Osteocyte (in vitro differentiated cells): Measurements from ENCODE around the gene RDH12. TPM values are rescaled to one million over a fixed set of nuclear protein-coding genes. Genes with fewer than 3 reads are reported as not detected.
"Not testable (repeated sequence)": the region's sequence is repeated elsewhere in the genome, so short reads cannot be mapped to it uniquely, and the experiment has no call there.

Experiments used
- DNase-seq: peaks from one replicate; pipeline ENCODE4 v3.0.0; 2021; ENCODE audit warnings: mixed read lengths; ENCODE audit not compliant: unreplicated experiment; ENCODE audit errors: extremely low spot score
- H3K27ac Mint-ChIP-seq: one replicate; pipeline ENCODE4 v1.8.0; 2021; ENCODE audit warnings: mild to moderate bottlenecking, mixed read lengths; ENCODE audit not compliant: unreplicated experiment
- H3K27me3 Mint-ChIP-seq: one replicate; pipeline ENCODE4 v1.8.0; 2021; ENCODE audit warnings: mixed read lengths; ENCODE audit not compliant: unreplicated experiment
- H3K36me3 Mint-ChIP-seq: one replicate; pipeline ENCODE4 v1.8.0; 2021; ENCODE audit warnings: mixed read lengths; ENCODE audit not compliant: unreplicated experiment
- H3K4me1 Mint-ChIP-seq: one replicate; pipeline ENCODE4 v1.8.0; 2021; ENCODE audit warnings: mixed read lengths; ENCODE audit not compliant: unreplicated experiment
- H3K4me3 Mint-ChIP-seq: one replicate; pipeline ENCODE4 v1.8.0; 2021; ENCODE audit warnings: mild to moderate bottlenecking, moderate library complexity, mixed read lengths; ENCODE audit not compliant: unreplicated experiment
- H3K9me3 Mint-ChIP-seq: one replicate; pipeline ENCODE4 v1.8.0; 2021; ENCODE audit warnings: mixed read lengths; ENCODE audit not compliant: unreplicated experiment
- CTCF ChIP-seq: fragments of 200-600 bp; sonication (generic); IDR thresholded peaks from 2 replicates; pipeline ENCODE4 v1.5.0; 2021; ENCODE audit warnings: antibody characterized with exemption, mild to moderate bottlenecking, moderate library complexity
- total RNA-seq: library from RNA; stranded (reverse); gene quantifications from 2 replicates; pipeline ENCODE4 v1.2.1, GENCODE V29; 2021

The RDH12 gene
- total RNA-seq, 1 donor from 2014 or later, result not detected

- Mint-ChIP-seq H3K36me3 (no peaks in the 10 kb centered on the region), H3K9me3 (peaks cover 3% of the 10 kb centered on the region), H3K4me3 (no peak overlapping the region), H3K4me1 (peaks cover 11% of the 10 kb centered on the region), H3K27me3 (peaks cover 30% of the 10 kb centered on the region), H3K27ac (no peak overlapping the region)
- no peak for TF ChIP-seq CTCF
- DNase-seq, result no peak
These were observed 2.3 kb downstream of the RDH12 start for GRCh38 chr14:67703997-67704396.

GRCh38 chr14:67704484-67705089 lies 2.9 kb downstream of the RDH12 start:
- H3K36me3 Mint-ChIP-seq, result no peaks in the 10 kb centered on the region
- H3K27me3 Mint-ChIP-seq, result peaks cover 30% of the 10 kb centered on the region
- H3K27ac Mint-ChIP-seq, result no peak overlapping the region
- peaks cover 3% of the 10 kb centered on the region for H3K9me3 Mint-ChIP-seq
- TF ChIP-seq CTCF, result peak; percentile 79
- H3K4me3 Mint-ChIP-seq, result no peak overlapping the region
- no peak for DNase-seq
- peaks cover 11% of the 10 kb centered on the region for H3K4me1 Mint-ChIP-seq

DNA sequence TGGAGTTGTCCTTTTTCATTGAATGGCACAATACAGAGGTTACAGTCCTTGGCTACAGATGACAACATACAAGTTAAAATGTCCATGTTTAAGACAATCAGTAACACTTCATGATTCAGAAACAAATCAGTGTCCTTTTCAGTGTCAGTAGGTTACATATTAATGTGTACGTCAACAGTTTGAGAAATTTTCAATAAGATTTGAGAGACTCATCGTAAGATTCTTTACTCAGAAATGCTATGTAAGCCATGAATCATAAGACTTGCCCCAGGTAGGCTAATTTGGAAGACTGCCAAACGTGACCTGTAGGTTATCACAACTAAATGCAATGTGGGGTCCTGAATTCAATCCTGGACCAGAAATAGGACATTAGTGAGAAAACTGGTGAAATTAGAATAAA lies 3.5 kb downstream of the RDH12 start:
- Mint-ChIP-seq H3K4me1 (peaks cover 5% of the 10 kb centered on the region), H3K9me3 (peaks cover 7% of the 10 kb centered on the region)

DNA sequence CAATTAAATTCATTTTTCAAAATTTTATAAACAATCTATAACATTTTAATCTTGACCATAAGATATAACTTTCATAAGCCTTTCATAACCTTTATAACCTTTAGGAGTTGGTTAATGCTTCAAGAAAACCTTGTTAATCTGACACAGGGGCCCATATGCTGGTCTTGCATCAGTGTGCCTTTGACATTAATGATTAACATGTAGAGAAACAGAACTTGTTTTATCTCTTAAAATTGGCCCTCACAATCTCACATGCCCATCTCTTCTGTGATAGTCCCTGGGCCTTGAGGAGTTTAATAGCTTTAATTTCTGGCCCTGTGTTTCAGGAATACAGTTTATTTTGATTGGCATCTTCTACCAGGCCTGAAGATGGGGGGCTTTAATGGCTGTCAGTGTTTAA lies 7.7 kb downstream of the RDH12 start:
- H3K9me3 Mint-ChIP-seq, H3K4me3 Mint-ChIP-seq, H3K36me3 Mint-ChIP-seq, DNase-seq, H3K4me1 Mint-ChIP-seq, H3K27ac Mint-ChIP-seq: not testable (repeated sequence)
- H3K27me3 Mint-ChIP-seq, result peaks cover 30% of the 10 kb centered on the region

More for the DNA sequence above, 3.5 kb downstream of the RDH12 start:
- Mint-ChIP-seq H3K27ac (no peak overlapping the region), H3K4me3 (no peak overlapping the region), H3K36me3 (no peaks in the 10 kb centered on the region), H3K27me3 (peaks cover 30% of the 10 kb centered on the region)
- TF ChIP-seq CTCF, result no peak
- no peak for DNase-seq

DNA sequence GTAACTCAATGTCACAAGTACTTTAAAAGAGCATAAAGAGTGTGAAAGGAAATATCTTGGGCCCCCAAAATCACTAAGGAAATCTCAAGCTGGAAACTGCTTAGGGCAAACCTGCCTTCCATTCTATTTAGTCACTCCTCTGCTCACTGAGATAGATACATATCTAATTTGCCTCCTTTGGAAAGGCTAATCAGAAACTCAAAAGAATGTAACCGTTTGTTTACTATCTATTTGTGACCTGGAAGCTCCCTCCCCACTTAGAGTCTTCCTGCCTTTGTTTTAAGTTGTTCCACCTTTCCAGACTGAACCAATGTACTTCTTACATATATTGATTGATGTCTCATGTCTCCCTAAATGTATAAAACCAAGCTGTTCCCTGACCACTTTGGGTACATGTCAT lies 8.1 kb downstream of the RDH12 start:
- DNase-seq, H3K4me3 Mint-ChIP-seq, H3K4me1 Mint-ChIP-seq, H3K9me3 Mint-ChIP-seq, H3K27ac Mint-ChIP-seq, H3K36me3 Mint-ChIP-seq: not testable (repeated sequence)
- peaks cover 28% of the 10 kb centered on the region for H3K27me3 Mint-ChIP-seq

DNA sequence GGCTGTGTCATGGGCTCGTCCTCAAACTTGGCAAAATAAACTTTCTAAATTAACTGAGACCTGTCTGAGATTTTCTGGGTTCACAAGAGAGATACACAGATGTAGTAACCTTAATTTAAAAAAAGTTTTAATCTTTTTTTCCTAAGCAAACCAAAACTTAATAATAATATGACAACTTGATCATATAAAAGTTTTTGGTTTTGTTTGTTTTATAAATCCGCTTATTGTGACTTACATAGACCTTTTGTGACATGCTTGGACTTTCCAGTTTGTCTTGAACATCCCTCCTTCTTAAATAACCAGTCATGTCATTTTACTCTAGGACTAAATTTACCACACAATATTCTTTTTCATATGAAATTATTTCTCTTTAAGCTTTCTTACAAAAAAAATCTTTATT lies 8.5 kb downstream of the RDH12 start:
- no peaks in the 10 kb centered on the region for H3K4me1 Mint-ChIP-seq

More for the DNA sequence above, 8.5 kb downstream of the RDH12 start:
- Mint-ChIP-seq H3K9me3 (peaks cover 10% of the 10 kb centered on the region), H3K36me3 (no peaks in the 10 kb centered on the region), H3K27ac (no peak overlapping the region), H3K4me3 (no peak overlapping the region), H3K27me3 (peaks cover 27% of the 10 kb centered on the region)
- no peak for DNase-seq
- no peak for TF ChIP-seq CTCF
